A549 (cell line): ENCODE data around the gene GJD2. TPM values are rescaled to one million over a fixed set of nuclear protein-coding genes. Genes with fewer than 3 reads are reported as not detected.

Experiments
- ATAC-seq, 2 experiments: fragments of 200-7000 bp in 1 of 2; fragments of >200 bp in 1 of 2; cut with Nextera tagmentation in 1 of 2; cut with Tn5 transposase in 1 of 2; 3 replicates each; pipeline versions ENCODE4 v1.8.0 to v1.9.1; 2018 to 2020; ENCODE audit warnings: mild to moderate bottlenecking in 1 of 2, moderate library complexity in 1 of 2
- CTCF ChIA-PET: fragments of 300-600 bp; sonication (Branson Sonifier 250); formaldehyde crosslinking; extraction: SDS; loops from one replicate; lab custom pipeline; 2021; ENCODE audit warnings: antibody characterized with exemption, inconsistent platforms; lab: Yijun Ruan, JAX
- POLR2A ChIA-PET: fragments of 350-600 bp; formaldehyde crosslinking; extraction: SDS; loops from one replicate; lab custom pipeline; 2021; ENCODE audit warnings: antibody characterized with exemption, inconsistent platforms; lab: Yijun Ruan, JAX
- DNase-seq, 2 experiments: peaks; one replicate each; pipeline versions ENCODE4 v3.0.0 to v3.0.0-alpha.2; 2011 to 2016; ENCODE audit warnings: low read depth in 1 of 2, low spot score in 1 of 2
- FAIRE-seq: peaks from 2 replicates; lab custom pipeline; 2011; peaks lifted over from hg19 to GRCh38; lab: Jason Lieb, UNC
- H3K27ac ChIP-seq, 2 experiments: fragments of >200 bp; sonication (Bioruptor Twin); formaldehyde crosslinking; 3 replicates each; pipeline ENCODE4 v1.5.1; 2016 to 2017
- H3K4me1 ChIP-seq: fragments of >200 bp; sonication (Bioruptor Twin); formaldehyde crosslinking; 3 replicates; pipeline ENCODE4 v1.6.1; 2016
- H3K4me2 ChIP-seq: fragments of >200 bp; sonication (Bioruptor Twin); formaldehyde crosslinking; 3 replicates; pipeline ENCODE4 v1.6.1; 2016
- H3K4me3 ChIP-seq: fragments of >200 bp; sonication (Bioruptor Twin); formaldehyde crosslinking; 3 replicates; pipeline ENCODE4 v1.5.1; 2016
- H3K9me3 ChIP-seq: fragments of >200 bp; sonication (Bioruptor Twin); formaldehyde crosslinking; 3 replicates; pipeline ENCODE4 v1.6.1; 2016
- CEBPB ChIP-seq, 2 experiments: fragments of >200 bp in 1 of 2; sonication (Bioruptor Twin) in 1 of 2; formaldehyde crosslinking in 1 of 2; IDR thresholded peaks; 2 replicates each; pipeline ENCODE4 v1.6.1; 2012 to 2016
- EHF ChIP-seq: fragments of 250-450 bp; sonication (Bioruptor Pico); IDR thresholded peaks from 2 replicates; pipeline ENCODE4 v1.5.0; 2020; ENCODE audit warnings: mild to moderate bottlenecking
- EP300 ChIP-seq, 2 experiments: fragments of >200 bp; sonication (Bioruptor Twin); formaldehyde crosslinking; IDR thresholded peaks; 2 replicates in 1 of 2; 3 replicates in 1 of 2; pipeline ENCODE4 v1.6.1; 2016 to 2017
- ESRRA ChIP-seq: fragments of 150-350 bp; IDR thresholded peaks from 2 replicates; pipeline ENCODE4 v1.6.1; 2014; ENCODE audit warnings: mild to moderate bottlenecking, low read length, borderline replicate concordance
- FOSL2 ChIP-seq, 2 experiments: fragments of 450-650 bp in 1 of 2; fragments of >200 bp in 1 of 2; sonication (Bioruptor Twin) in 1 of 2; formaldehyde crosslinking; IDR thresholded peaks; 2 replicates each; pipeline versions ENCODE4 v1.5.0 to v1.6.1; 2016 to 2020; ENCODE audit warnings: mild to moderate bottlenecking in 1 of 2, moderate library complexity in 1 of 2
- HOXA7 ChIP-seq: fragments of 250-450 bp; sonication (Bioruptor Pico); IDR thresholded peaks from 2 replicates; pipeline ENCODE4 v1.5.0; 2020; ENCODE audit warnings: mild to moderate bottlenecking, moderate library complexity
- JUN ChIP-seq, 2 experiments: fragments of >200 bp; sonication (Bioruptor Twin); formaldehyde crosslinking; IDR thresholded peaks; 2 replicates in 1 of 2; 3 replicates in 1 of 2; pipeline ENCODE4 v1.6.1; 2016 to 2017
- KDM5A ChIP-seq: fragments of 200-600 bp; sonication (generic); IDR thresholded peaks from 2 replicates; pipeline ENCODE4 v1.6.1; 2016; ENCODE audit warnings: antibody characterized with exemption, mild to moderate bottlenecking
- MAFK ChIP-seq: fragments of 450-650 bp; IDR thresholded peaks from 2 replicates; pipeline ENCODE4 v1.6.1; 2014; ENCODE audit not compliant: partially characterized antibody
- NFE2L2 ChIP-seq: fragments of 150-350 bp; conservative IDR thresholded peaks from 2 replicates; pipeline ENCODE4 v1.6.1; 2014; ENCODE audit warnings: low read length
- NR3C1 ChIP-seq: fragments of >200 bp; sonication (Bioruptor Twin); formaldehyde crosslinking; IDR thresholded peaks from 3 replicates; pipeline ENCODE4 v1.6.1; 2017
- POLR2A ChIP-seq: IDR thresholded peaks from 2 replicates; pipeline ENCODE4 v1.6.1; 2012; ENCODE audit warnings: mild to moderate bottlenecking, low read length
- POLR2AphosphoS2 ChIP-seq: conservative IDR thresholded peaks from 2 replicates; pipeline ENCODE4 v1.6.1; 2012; ENCODE audit warnings: low read length, improper control_type of control experiment, inconsistent platforms
- TP53 ChIP-seq: fragments of 250-450 bp; sonication (Bioruptor Pico); IDR thresholded peaks from 2 replicates; pipeline ENCODE4 v1.5.0; 2021; ENCODE audit warnings: mild to moderate bottlenecking, moderate library complexity
- WGBS: methylation state at CpG from one replicate; pipeline ENCODE4 v1.1.6; 2017; ENCODE audit errors: missing lambda C conversion rate; 5-methylcytosine and 5-hydroxymethylcytosine counted together
- polyA plus RNA-seq, 4 experiments: library from polyadenylated mRNA; depleted of rRNA in 3 of 4; stranded (reverse); fragments of >200 nt; fragmentation: RNase III in 1 of 4; extraction: RNeasy Plus Mini Kit Qiagen cat#74134 plus additional on column Dnase treatment in 1 of 4; gene quantifications; 2 replicates in 3 of 4; 3 replicates in 1 of 4; pipeline ENCODE4 v1.2.3, GENCODE V29; 2011 to 2017
- TF ChIP-seq, protein P1 (sequence below): fragments of >200 bp; sonication (Bioruptor Twin); formaldehyde crosslinking; IDR thresholded peaks from 3 replicates; pipeline ENCODE4 v1.5.1; 2016
- TF ChIP-seq, protein P2 (sequence below): IDR thresholded peaks from 2 replicates; pipeline ENCODE4 v1.6.1; 2012; ENCODE audit warnings: low read depth, borderline replicate concordance
- TF ChIP-seq, protein P3 (sequence below): IDR thresholded peaks from 2 replicates; pipeline ENCODE4 v1.6.1; 2012
- TF ChIP-seq, protein P4 (sequence below): fragments of 250-450 bp; sonication (Bioruptor Pico); IDR thresholded peaks from 2 replicates; pipeline ENCODE4 v1.5.0; 2021; ENCODE audit warnings: mild to moderate bottlenecking, moderate library complexity, borderline replicate concordance
- TF ChIP-seq, protein P5 (sequence below): fragments of 450-650 bp; IDR thresholded peaks from 2 replicates; pipeline ENCODE4 v1.6.1; 2014; ENCODE audit warnings: antibody characterized with exemption

GJD2 gene
- polyA plus RNA-seq, 2 of the 4 experiments (the other 2 are of a cell fraction): not detected

DNA sequence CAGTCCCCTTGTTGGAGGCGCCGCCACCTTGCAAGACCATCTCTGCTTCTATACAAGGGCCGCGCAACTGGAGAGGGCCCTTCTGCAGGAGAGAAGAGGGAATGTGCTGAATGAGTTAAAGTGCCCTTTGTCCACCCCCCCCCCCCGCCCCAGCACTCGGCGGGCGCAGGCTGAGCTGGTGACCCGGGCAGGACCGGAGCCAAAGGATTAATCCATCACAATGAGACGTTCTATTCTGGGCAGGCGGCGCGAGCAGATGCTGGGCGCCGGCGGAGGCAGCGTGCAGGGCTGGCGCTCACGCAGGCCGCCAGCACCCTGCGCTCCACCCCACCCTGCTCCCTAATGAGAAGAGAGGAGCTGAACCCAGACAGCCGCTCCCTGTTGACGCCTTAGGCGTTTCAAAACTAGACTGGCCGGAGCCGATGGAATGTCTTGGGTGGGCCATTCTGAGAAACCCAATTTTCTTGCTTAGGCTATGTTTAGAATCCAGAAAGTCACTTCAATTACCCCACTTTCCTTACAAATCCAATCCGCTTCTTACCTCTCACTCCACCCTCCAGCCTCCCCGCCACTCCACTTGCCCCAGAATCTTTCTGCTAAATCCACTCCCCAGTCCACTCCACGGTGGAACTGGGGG lies 32.9 kb downstream of the GJD2 start:
- no peak for FAIRE-seq
- peak overlapping the region; percentile 31 for H3K4me3 ChIP-seq
- H3K4me2 ChIP-seq: peak overlapping the region; percentile 75
- 35% methylated on average over 27 of the region's 30 CpGs for WGBS
- ChIA-PET CTCF (interaction anchor here (1.9 kb wide), 1 partner anchor 13 kb away, joined by 11 read pairs; no protein-coding TSS in a partner anchor), POLR2A (interaction anchor here (1.0 to 1.2 kb wide), 3 partner anchors 19 to 248 kb away, joined by 3 read pairs; no protein-coding TSS in a partner anchor)
- H3K9me3 ChIP-seq: no peaks in the 10 kb centered on the region
- TF ChIP-seq JUN (IDR thresholded peaks at IDR 0.05): 0 out of 5 replicates have a peak, but pooled peaks of 1 of the 2 experiments have one; percentile 29
- TF ChIP-seq KDM5A: no peak
- TF ChIP-seq EHF (CRISPR knock-in tag): no peak
- TF ChIP-seq CEBPB (IDR thresholded peaks at IDR 0.05): no peak
- peak in 1 of 2 experiments; percentile 32; a peak in 1 of 5 replicates for TF ChIP-seq EP300 (IDR thresholded peaks at IDR 0.05)
- TF ChIP-seq, protein P1, sequence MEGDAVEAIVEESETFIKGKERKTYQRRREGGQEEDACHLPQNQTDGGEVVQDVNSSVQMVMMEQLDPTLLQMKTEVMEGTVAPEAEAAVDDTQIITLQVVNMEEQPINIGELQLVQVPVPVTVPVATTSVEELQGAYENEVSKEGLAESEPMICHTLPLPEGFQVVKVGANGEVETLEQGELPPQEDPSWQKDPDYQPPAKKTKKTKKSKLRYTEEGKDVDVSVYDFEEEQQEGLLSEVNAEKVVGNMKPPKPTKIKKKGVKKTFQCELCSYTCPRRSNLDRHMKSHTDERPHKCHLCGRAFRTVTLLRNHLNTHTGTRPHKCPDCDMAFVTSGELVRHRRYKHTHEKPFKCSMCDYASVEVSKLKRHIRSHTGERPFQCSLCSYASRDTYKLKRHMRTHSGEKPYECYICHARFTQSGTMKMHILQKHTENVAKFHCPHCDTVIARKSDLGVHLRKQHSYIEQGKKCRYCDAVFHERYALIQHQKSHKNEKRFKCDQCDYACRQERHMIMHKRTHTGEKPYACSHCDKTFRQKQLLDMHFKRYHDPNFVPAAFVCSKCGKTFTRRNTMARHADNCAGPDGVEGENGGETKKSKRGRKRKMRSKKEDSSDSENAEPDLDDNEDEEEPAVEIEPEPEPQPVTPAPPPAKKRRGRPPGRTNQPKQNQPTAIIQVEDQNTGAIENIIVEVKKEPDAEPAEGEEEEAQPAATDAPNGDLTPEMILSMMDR: no peak
- TF ChIP-seq, protein P2, sequence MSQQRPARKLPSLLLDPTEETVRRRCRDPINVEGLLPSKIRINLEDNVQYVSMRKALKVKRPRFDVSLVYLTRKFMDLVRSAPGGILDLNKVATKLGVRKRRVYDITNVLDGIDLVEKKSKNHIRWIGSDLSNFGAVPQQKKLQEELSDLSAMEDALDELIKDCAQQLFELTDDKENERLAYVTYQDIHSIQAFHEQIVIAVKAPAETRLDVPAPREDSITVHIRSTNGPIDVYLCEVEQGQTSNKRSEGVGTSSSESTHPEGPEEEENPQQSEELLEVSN: no peak
- H3K27ac ChIP-seq: peak overlapping the region; percentile 62 to 74
- ATAC-seq: peak; percentile 89 to 94
- peaks cover 25% of the 10 kb centered on the region for H3K4me1 ChIP-seq
- peak; percentile 14 to 59 for DNase-seq

DNA sequence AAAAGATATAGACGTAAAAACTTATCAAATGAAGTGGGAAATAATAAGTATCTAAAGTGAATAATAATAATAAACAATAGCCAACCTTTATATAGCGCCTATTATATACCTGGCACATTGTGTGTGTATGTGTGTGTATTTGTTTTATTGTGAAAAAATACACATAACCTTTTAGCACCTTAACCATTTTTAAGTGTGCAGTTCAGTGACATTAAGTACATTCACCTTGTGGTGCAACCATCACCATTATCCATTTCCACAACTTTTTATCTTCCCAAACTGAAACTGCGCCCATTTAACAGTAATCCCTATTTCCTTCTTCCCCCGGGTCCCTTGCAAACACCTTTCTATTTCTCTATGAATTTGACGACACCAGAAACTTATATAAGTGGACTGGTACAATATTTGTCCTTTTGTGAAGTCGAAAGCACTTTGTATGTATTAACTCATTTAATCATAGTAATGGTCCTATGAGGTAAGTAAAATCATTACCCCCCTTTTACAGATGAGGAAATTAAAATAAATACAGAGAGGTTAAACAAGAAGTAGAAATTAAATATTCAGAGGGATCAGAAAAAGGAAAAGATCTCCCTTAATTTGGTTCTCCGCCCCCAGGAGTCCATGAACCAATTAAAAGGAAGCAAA lies 33.5 kb downstream of the GJD2 start:
- ATAC-seq: no peak
- WGBS: 61% methylated on average over 7 of the region's 7 CpGs
- H3K4me3 ChIP-seq: peak overlapping the region; percentile 31
- no peak for FAIRE-seq
- TF ChIP-seq, protein P1: no peak
- TF ChIP-seq POLR2AphosphoS2 (no peak), NR3C1 (no peak), POLR2A (no peak), EP300 (IDR thresholded peaks at IDR 0.05) (no peak), MAFK (no peak), FOSL2 (IDR thresholded peaks at IDR 0.05) (no peak), FOSL2 (CRISPR knock-in tag; IDR thresholded peaks at IDR 0.05) (no peak), EHF (CRISPR knock-in tag) (no peak), TP53 (CRISPR knock-in tag) (no peak), JUN (IDR thresholded peaks at IDR 0.05) (no peak), CEBPB (IDR thresholded peaks at IDR 0.05) (no peak), HOXA7 (CRISPR knock-in tag) (no peak), NFE2L2 (no peak), ESRRA (no peak)
- TF ChIP-seq, protein P3, sequence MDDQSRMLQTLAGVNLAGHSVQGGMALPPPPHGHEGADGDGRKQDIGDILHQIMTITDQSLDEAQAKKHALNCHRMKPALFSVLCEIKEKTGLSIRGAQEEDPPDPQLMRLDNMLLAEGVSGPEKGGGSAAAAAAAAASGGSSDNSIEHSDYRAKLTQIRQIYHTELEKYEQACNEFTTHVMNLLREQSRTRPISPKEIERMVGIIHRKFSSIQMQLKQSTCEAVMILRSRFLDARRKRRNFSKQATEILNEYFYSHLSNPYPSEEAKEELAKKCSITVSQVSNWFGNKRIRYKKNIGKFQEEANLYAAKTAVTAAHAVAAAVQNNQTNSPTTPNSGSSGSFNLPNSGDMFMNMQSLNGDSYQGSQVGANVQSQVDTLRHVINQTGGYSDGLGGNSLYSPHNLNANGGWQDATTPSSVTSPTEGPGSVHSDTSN: no peak
- TF ChIP-seq, protein P4, sequence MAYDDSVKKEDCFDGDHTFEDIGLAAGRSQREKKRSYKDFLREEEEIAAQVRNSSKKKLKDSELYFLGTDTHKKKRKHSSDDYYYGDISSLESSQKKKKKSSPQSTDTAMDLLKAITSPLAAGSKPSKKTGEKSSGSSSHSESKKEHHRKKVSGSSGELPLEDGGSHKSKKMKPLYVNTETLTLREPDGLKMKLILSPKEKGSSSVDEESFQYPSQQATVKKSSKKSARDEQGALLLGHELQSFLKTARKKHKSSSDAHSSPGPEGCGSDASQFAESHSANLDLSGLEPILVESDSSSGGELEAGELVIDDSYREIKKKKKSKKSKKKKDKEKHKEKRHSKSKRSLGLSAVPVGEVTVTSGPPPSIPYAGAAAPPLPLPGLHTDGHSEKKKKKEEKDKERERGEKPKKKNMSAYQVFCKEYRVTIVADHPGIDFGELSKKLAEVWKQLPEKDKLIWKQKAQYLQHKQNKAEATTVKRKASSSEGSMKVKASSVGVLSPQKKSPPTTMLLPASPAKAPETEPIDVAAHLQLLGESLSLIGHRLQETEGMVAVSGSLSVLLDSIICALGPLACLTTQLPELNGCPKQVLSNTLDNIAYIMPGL (CRISPR knock-in tag): no peak
- TF ChIP-seq, protein P2: no peak
- TF ChIP-seq, protein P5, sequence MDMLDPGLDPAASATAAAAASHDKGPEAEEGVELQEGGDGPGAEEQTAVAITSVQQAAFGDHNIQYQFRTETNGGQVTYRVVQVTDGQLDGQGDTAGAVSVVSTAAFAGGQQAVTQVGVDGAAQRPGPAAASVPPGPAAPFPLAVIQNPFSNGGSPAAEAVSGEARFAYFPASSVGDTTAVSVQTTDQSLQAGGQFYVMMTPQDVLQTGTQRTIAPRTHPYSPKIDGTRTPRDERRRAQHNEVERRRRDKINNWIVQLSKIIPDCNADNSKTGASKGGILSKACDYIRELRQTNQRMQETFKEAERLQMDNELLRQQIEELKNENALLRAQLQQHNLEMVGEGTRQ: no peak
- peak overlapping the region; percentile 62 to 74; a peak in 5 of 6 replicates for H3K27ac ChIP-seq
- ChIA-PET CTCF (interaction anchor here (1.6 to 4.4 kb wide), 3 partner anchors 13 to 199 kb away, joined by 4 to 32 read pairs (median 11); no protein-coding TSS in a partner anchor), POLR2A (interaction anchor here (1.0 kb wide), 1 partner anchor 249 kb away, joined by 3 read pairs; no protein-coding TSS in a partner anchor)
- H3K4me1 ChIP-seq: peaks cover 25% of the 10 kb centered on the region
- no peak for DNase-seq
- H3K4me2 ChIP-seq: peak overlapping the region; percentile 75
- H3K9me3 ChIP-seq: no peaks in the 10 kb centered on the region
